Activated CD8-positive, alpha-beta T cell treated with anti-CD3 and anti-CD28 coated beads for 36 hours (primary cell): ENCODE measurements around the gene LOXL4. TPM values are rescaled to one million over a fixed set of nuclear protein-coding genes. Genes with fewer than 3 reads are reported as not detected.

Experiments used
- ATAC-seq: fragments of 200-7000 bp; cut with Tn5 transposase; one replicate; pipeline ENCODE4 v1.10.0; 2021; ENCODE audit warnings: mild to moderate bottlenecking, moderate library complexity
- CTCF ChIA-PET: fragments of 350-600 bp; sonication (Branson Sonifier 250); formaldehyde crosslinking; loops from one replicate; lab custom pipeline; 2021; ENCODE audit warnings: antibody characterized with exemption; lab: Charles Lee
- POLR2A ChIA-PET: fragments of 350-600 bp; sonication (Branson Sonifier 250); formaldehyde crosslinking; loops from one replicate; lab custom pipeline; 2021; ENCODE audit warnings: antibody characterized with exemption; lab: Charles Lee
- DNase-seq: peaks from one replicate; pipeline ENCODE4 v3.0.0-alpha.2; 2020
- H3K27ac Mint-ChIP-seq: one replicate; pipeline ENCODE4 v1.8.0; 2021; ENCODE audit warnings: mild to moderate bottlenecking, mixed read lengths
- H3K27me3 Mint-ChIP-seq: one replicate; pipeline ENCODE4 v1.8.0; 2021; ENCODE audit warnings: mixed read lengths
- H3K36me3 Mint-ChIP-seq: one replicate; pipeline ENCODE4 v1.8.0; 2021; ENCODE audit warnings: low read depth, mixed read lengths
- H3K4me1 Mint-ChIP-seq: one replicate; pipeline ENCODE4 v1.8.0; 2021; ENCODE audit warnings: low read depth, mixed read lengths
- H3K4me3 Mint-ChIP-seq: one replicate; pipeline ENCODE4 v1.8.0; 2021; ENCODE audit warnings: mild to moderate bottlenecking, moderate library complexity, mixed read lengths
- H3K9me3 Mint-ChIP-seq: one replicate; pipeline ENCODE4 v1.8.0; 2021; ENCODE audit warnings: mixed read lengths
- intact Hi-C: fragments of 100-400 bp; cut with micrococcal nuclease; formaldehyde crosslinking; loops from one replicate; pipeline ENCODE4 v1.10.0; 2022
- total RNA-seq, 2 experiments: library from RNA; stranded (reverse); gene quantifications; one replicate each; pipeline ENCODE4 v1.2.3, GENCODE V29; 2021
- TF ChIP-seq, protein P1 (sequence below): fragments of 200-600 bp; IDR thresholded peaks from one replicate; pipeline ENCODE4 v1.8.0; 2022; ENCODE audit warnings: antibody characterized with exemption, mild to moderate bottlenecking

LOXL4 gene
- total RNA-seq, 2 experiments from 2014 or later = not detected

DNA sequence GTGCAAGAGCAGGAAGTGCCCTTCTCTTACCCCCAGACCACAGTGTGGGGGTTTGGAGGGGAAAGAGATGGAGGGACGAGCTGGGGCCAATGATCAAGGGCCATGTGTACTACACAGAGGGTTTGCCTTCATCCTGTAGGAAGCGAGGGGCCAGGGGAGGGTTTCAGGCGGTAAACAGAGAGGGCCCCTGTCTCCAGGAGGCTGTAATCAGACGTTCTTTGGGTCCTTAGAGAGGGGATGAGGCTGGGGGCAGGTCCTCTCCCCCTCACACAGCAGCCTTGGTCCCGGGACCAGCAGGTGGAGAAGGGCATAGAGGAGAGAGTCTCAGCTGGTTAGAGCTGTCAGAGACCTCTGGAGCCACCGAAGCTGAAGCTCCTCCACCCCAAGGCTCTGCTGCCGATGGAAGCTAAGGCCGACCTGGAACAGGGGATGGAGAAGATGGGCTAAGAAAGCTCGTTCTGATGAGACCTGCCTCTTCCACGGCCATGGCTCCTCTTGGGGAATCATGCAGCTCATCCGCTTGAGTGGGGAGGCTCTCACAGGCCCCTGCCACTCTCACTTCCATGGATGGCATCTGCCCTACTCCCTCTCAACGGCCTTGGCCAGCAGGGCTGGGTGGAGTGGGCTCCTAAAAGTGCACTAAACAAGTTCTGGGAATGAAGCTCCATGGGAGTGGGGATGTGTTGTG is 3.5 kb downstream of the LOXL4 start:
- H3K9me3 Mint-ChIP-seq = no peaks in the 10 kb centered on the region
- ATAC-seq = no peak
- no peaks in the 10 kb centered on the region for H3K36me3 Mint-ChIP-seq
- DNase-seq = no peak
- peaks cover 20% of the 10 kb centered on the region for H3K27me3 Mint-ChIP-seq
- intact Hi-C loops = no loop called here
- no peak overlapping the region for H3K27ac Mint-ChIP-seq
- H3K4me1 Mint-ChIP-seq = peaks cover 3% of the 10 kb centered on the region
- ChIA-PET CTCF (interaction anchor here (2.8 kb wide), 1 partner anchor 95 kb away, joined by 8 read pairs; no protein-coding TSS in a partner anchor), POLR2A (no interaction called here)
- TF ChIP-seq, protein P1, sequence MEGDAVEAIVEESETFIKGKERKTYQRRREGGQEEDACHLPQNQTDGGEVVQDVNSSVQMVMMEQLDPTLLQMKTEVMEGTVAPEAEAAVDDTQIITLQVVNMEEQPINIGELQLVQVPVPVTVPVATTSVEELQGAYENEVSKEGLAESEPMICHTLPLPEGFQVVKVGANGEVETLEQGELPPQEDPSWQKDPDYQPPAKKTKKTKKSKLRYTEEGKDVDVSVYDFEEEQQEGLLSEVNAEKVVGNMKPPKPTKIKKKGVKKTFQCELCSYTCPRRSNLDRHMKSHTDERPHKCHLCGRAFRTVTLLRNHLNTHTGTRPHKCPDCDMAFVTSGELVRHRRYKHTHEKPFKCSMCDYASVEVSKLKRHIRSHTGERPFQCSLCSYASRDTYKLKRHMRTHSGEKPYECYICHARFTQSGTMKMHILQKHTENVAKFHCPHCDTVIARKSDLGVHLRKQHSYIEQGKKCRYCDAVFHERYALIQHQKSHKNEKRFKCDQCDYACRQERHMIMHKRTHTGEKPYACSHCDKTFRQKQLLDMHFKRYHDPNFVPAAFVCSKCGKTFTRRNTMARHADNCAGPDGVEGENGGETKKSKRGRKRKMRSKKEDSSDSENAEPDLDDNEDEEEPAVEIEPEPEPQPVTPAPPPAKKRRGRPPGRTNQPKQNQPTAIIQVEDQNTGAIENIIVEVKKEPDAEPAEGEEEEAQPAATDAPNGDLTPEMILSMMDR = no peak
- H3K4me3 Mint-ChIP-seq = no peak overlapping the region

GRCh38 chr10:98263088-98263487 is 4.9 kb downstream of the LOXL4 start:
- peaks cover 3% of the 10 kb centered on the region for H3K4me1 Mint-ChIP-seq
- intact Hi-C loops = no loop called here
- H3K4me3 Mint-ChIP-seq = no peak overlapping the region
- H3K27me3 Mint-ChIP-seq = peaks cover 13% of the 10 kb centered on the region
- no peak for DNase-seq
- TF ChIP-seq, protein P1 = no peak
- POLR2A ChIA-PET = no interaction called here
- H3K27ac Mint-ChIP-seq = no peak overlapping the region
- H3K36me3 Mint-ChIP-seq = no peaks in the 10 kb centered on the region
- no peaks in the 10 kb centered on the region for H3K9me3 Mint-ChIP-seq
- CTCF ChIA-PET = interaction anchor here (1.3 to 2.8 kb wide), 3 partner anchors 9 to 218 kb away, joined by 4 to 8 read pairs (median 6); no protein-coding TSS in a partner anchor
- ATAC-seq = no peak

- POLR2A ChIA-PET = no interaction called here
- no peak overlapping the region for H3K4me3 Mint-ChIP-seq
- no peaks in the 10 kb centered on the region for H3K9me3 Mint-ChIP-seq
- H3K27me3 Mint-ChIP-seq = peaks cover 9% of the 10 kb centered on the region
- intact Hi-C loops = no loop called here
- DNase-seq = peak; percentile 42
- H3K4me1 Mint-ChIP-seq = no peaks in the 10 kb centered on the region
- CTCF ChIA-PET = interaction anchor here (0.7 to 2.8 kb wide), 4 partner anchors 8 to 217 kb away, joined by 3 to 8 read pairs (median 5); no protein-coding TSS in a partner anchor
- no peak overlapping the region for H3K27ac Mint-ChIP-seq
- TF ChIP-seq, protein P1 = no peak
- no peaks in the 10 kb centered on the region for H3K36me3 Mint-ChIP-seq
- ATAC-seq = peak; percentile 61
These were observed 5.4 kb downstream of the LOXL4 start for GRCh38 chr10:98262571-98262970.

- intact Hi-C loops = no loop called here
- Mint-ChIP-seq H3K36me3 (no peaks in the 10 kb centered on the region), H3K4me1 (no peaks in the 10 kb centered on the region), H3K27ac (no peak overlapping the region), H3K4me3 (no peak overlapping the region), H3K9me3 (no peaks in the 10 kb centered on the region), H3K27me3 (peaks cover 2% of the 10 kb centered on the region)
- DNase-seq (no peak), ATAC-seq (no peak)
- TF ChIP-seq, protein P1 = no peak
- ChIA-PET POLR2A (no interaction called here), CTCF (interaction anchor here (1.3 kb wide), 1 partner anchor 7 kb away, joined by 4 read pairs; no protein-coding TSS in a partner anchor)
These were observed 6.3 kb downstream of the LOXL4 start for GRCh38 chr10:98261436-98262277.
